ENCODE measurements around the gene PRKCB.
A peak's percentile ranks its signal among the peaks of the same experiment; 100 is the strongest.
"Not testable (repeated sequence)": the region's sequence is repeated elsewhere in the genome, so short reads cannot be mapped to it uniquely, and the experiment has no call there.

The PRKCB gene

GRCh38 chr16:24075931-24076716 is 240.3 kb downstream of the PRKCB start:
- peak in 25 of 56 donors; percentile 0 to 76 (median 40) for DNase-seq

GRCh38 chr16:24077292-24077691 is 241.5 kb downstream of the PRKCB start:
- no peak for DNase-seq

- no peak for DNase-seq
These were observed 242.2 kb downstream of the PRKCB start for GRCh38 chr16:24077966-24078365.

GRCh38 chr16:24085666-24086065 is 249.9 kb downstream of the PRKCB start:
- no peak for DNase-seq

- no peak for DNase-seq
These were observed 252.2 kb downstream of the PRKCB start for GRCh38 chr16:24087891-24088410.

- peak in 12 of 56 donors; percentile 10 to 55 (median 18) for DNase-seq
These were observed 253.0 kb downstream of the PRKCB start for GRCh38 chr16:24088767-24089166.

- no peak for DNase-seq
These were observed 255.3 kb downstream of the PRKCB start for GRCh38 chr16:24091125-24091524.

- no peak for DNase-seq
These were observed 257.3 kb downstream of the PRKCB start for GRCh38 chr16:24093049-24093448.

GRCh38 chr16:24094660-24095059 is 258.9 kb downstream of the PRKCB start:
- no peak for DNase-seq

- DNase-seq, result no peak
These were observed 263.1 kb downstream of the PRKCB start for GRCh38 chr16:24098896-24099295.

GRCh38 chr16:24101431-24101830 is 265.6 kb downstream of the PRKCB start:
- no peak for DNase-seq

GRCh38 chr16:24102209-24102660 is 266.5 kb downstream of the PRKCB start:
- peak in 34 of 56 donors; percentile 4 to 62 (median 26) for DNase-seq

GRCh38 chr16:24105471-24105870 is 269.7 kb downstream of the PRKCB start:
- not testable (repeated sequence) for DNase-seq

- DNase-seq, result not testable (repeated sequence)
These were observed 272.3 kb downstream of the PRKCB start for GRCh38 chr16:24108090-24108489.

GRCh38 chr16:24111724-24112302 is 276.0 kb downstream of the PRKCB start:
- no peak for DNase-seq

- DNase-seq, result no peak
These were observed 277.4 kb downstream of the PRKCB start for GRCh38 chr16:24113115-24113745.

- no peak for DNase-seq
These were observed 279.1 kb downstream of the PRKCB start for GRCh38 chr16:24114876-24115275.

GRCh38 chr16:24116046-24116776 is 280.4 kb downstream of the PRKCB start:
- DNase-seq, result no peak

- DNase-seq, result no peak
These were observed 281.2 kb downstream of the PRKCB start for GRCh38 chr16:24116989-24117388.

GRCh38 chr16:24117680-24118079 is 281.9 kb downstream of the PRKCB start:
- no peak for DNase-seq

GRCh38 chr16:24118126-24118821 is 282.5 kb downstream of the PRKCB start:
- peak in 7 of 56 donors; percentile 6 to 34 (median 18) for DNase-seq

Measured in nucleus accumbens (tissue), 56 donors.